HepG2 (cell line): ENCODE measurements around the gene GATD1. TPM values are rescaled to one million over a fixed set of nuclear protein-coding genes. Genes with fewer than 3 reads are reported as not detected.

Source experiments
- ELF3 ChIP-seq: IDR thresholded peaks from 2 replicates; pipeline ENCODE4 v1.6.1; 2016; ENCODE audit warnings: missing genetic modification reagents, missing compliant biosample characterization
- FOSL1 ChIP-seq: sonication (generic); formaldehyde crosslinking; IDR thresholded peaks from 2 replicates; pipeline ENCODE4 v1.9.0; 2021; ENCODE audit warnings: missing genetic modification reagents, borderline replicate concordance
- KLF9 ChIP-seq: IDR thresholded peaks from 2 replicates; pipeline ENCODE4 v1.6.1; 2016; ENCODE audit warnings: low read depth
- MED13 ChIP-seq: sonication (generic); formaldehyde crosslinking; IDR thresholded peaks from 2 replicates; pipeline ENCODE4 v1.5.0; 2020; ENCODE audit warnings: missing genetic modification reagents
- NCOA1 ChIP-seq: sonication (generic); formaldehyde crosslinking; IDR thresholded peaks from 2 replicates; pipeline ENCODE4 v1.9.0; 2021; ENCODE audit warnings: missing genetic modification reagents
- PHB2 ChIP-seq: fragments of 450-650 bp; IDR thresholded peaks from 2 replicates; pipeline ENCODE4 v1.6.1; 2018; ENCODE audit not compliant: partially characterized antibody
- PRMT3 ChIP-seq: sonication (generic); formaldehyde crosslinking; IDR thresholded peaks from 2 replicates; pipeline ENCODE4 v1.8.1; 2022; ENCODE audit warnings: low read depth, mild to moderate bottlenecking, moderate library complexity, missing genetic modification reagents, borderline replicate concordance
- RXRB ChIP-seq: IDR thresholded peaks from 2 replicates; pipeline ENCODE4 v1.6.1; 2016; ENCODE audit warnings: borderline replicate concordance, missing genetic modification reagents, missing compliant biosample characterization
- SALL1 ChIP-seq: sonication (generic); formaldehyde crosslinking; IDR thresholded peaks from 2 replicates; pipeline ENCODE4 v1.8.0; 2022; ENCODE audit warnings: mild to moderate bottlenecking, missing genetic modification reagents
- SRY ChIP-seq: sonication (generic); formaldehyde crosslinking; IDR thresholded peaks from 2 replicates; pipeline ENCODE4 v1.8.0; 2022; ENCODE audit warnings: mild to moderate bottlenecking, missing genetic modification reagents
- STAT5B ChIP-seq: sonication (generic); formaldehyde crosslinking; IDR thresholded peaks from 2 replicates; pipeline ENCODE4 v1.4.0; 2020; ENCODE audit warnings: missing genetic modification reagents
- ZKSCAN1 ChIP-seq: fragments of 150-350 bp; IDR thresholded peaks from 2 replicates; pipeline ENCODE4 v1.6.1; 2014; ENCODE audit warnings: low read length
- ZNF326 ChIP-seq: sonication (generic); formaldehyde crosslinking; IDR thresholded peaks from 2 replicates; pipeline ENCODE4 v1.4.0; 2020; ENCODE audit warnings: missing genetic modification reagents, borderline replicate concordance
- ZNF33B ChIP-seq: sonication (generic); formaldehyde crosslinking; IDR thresholded peaks from 2 replicates; pipeline ENCODE4 v1.5.1; 2020; ENCODE audit warnings: mild to moderate bottlenecking, missing genetic modification reagents
- ZNF530 ChIP-seq: sonication (generic); formaldehyde crosslinking; IDR thresholded peaks from 2 replicates; pipeline ENCODE4 v1.5.0; 2020; ENCODE audit warnings: low read depth, mild to moderate bottlenecking, missing genetic modification reagents
- ZNF543 ChIP-seq: sonication (generic); formaldehyde crosslinking; IDR thresholded peaks from 2 replicates; pipeline ENCODE4 v1.4.0; 2020; ENCODE audit warnings: mild to moderate bottlenecking, missing genetic modification reagents
- ZNF569 ChIP-seq: sonication (generic); formaldehyde crosslinking; IDR thresholded peaks from 2 replicates; pipeline ENCODE4 v1.5.0; 2020; ENCODE audit warnings: mild to moderate bottlenecking, missing genetic modification reagents, moderate library complexity, borderline replicate concordance
- ZNF724P ChIP-seq: sonication (generic); formaldehyde crosslinking; IDR thresholded peaks from 2 replicates; pipeline ENCODE4 v1.8.0; 2022; ENCODE audit warnings: missing genetic modification reagents, borderline replicate concordance
- ZNF772 ChIP-seq: sonication (generic); formaldehyde crosslinking; IDR thresholded peaks from 2 replicates; pipeline ENCODE4 v1.5.0; 2020; ENCODE audit warnings: mild to moderate bottlenecking, missing genetic modification reagents
- polyA plus RNA-seq, 8 experiments: library from polyadenylated mRNA; depleted of rRNA in 3 of 8; stranded (reverse) in 7 of 8; unstranded in 1 of 8; fragments of >200 nt; fragmentation: Illumina TruSeq in 4 of 8; extraction: Trizol in 4 of 8; gene quantifications; 2 replicates each; pipeline versions ENCODE4 v1.2.1 to v1.2.3, GENCODE V29; 2011 to 2016; ENCODE audit warnings: low read depth in 4 of 8, missing spikeins in 1 of 8, mixed read lengths in 1 of 8; ENCODE audit not compliant: insufficient read depth in 1 of 8
- total RNA-seq, 5 experiments: library from RNA; depleted of rRNA; stranded (reverse); fragments of >200 nt; fragmentation: Illumina TruSeq; extraction: Trizol; gene quantifications; 2 replicates each; pipeline ENCODE4 v1.2.3, GENCODE V29; 2016; ENCODE audit warnings: low read depth in 1 of 5
- TF ChIP-seq, protein P1 (sequence below): sonication (generic); formaldehyde crosslinking; IDR thresholded peaks from 2 replicates; pipeline ENCODE4 v1.4.0; 2020; ENCODE audit warnings: missing genetic modification reagents
- TF ChIP-seq, protein P2 (sequence below): sonication (generic); formaldehyde crosslinking; IDR thresholded peaks from 2 replicates; pipeline ENCODE4 v1.8.0; 2022; ENCODE audit warnings: low read depth, missing genetic modification reagents
- TF ChIP-seq, protein P3 (sequence below): IDR thresholded peaks from 2 replicates; pipeline ENCODE4 v1.6.1; 2016; ENCODE audit warnings: low read depth, control low read depth
- TF ChIP-seq, protein P4 (sequence below): sonication (generic); formaldehyde crosslinking; IDR thresholded peaks from 2 replicates; pipeline ENCODE4 v1.8.0; 2022; ENCODE audit warnings: mild to moderate bottlenecking, missing genetic modification reagents

The GATD1 gene
- total and polyA plus RNA-seq, 2 of the 13 experiments (the other 11 are each of a cell fraction or from before 2014, with no cell fraction given): 31.3 to 60.5 TPM

DNA sequence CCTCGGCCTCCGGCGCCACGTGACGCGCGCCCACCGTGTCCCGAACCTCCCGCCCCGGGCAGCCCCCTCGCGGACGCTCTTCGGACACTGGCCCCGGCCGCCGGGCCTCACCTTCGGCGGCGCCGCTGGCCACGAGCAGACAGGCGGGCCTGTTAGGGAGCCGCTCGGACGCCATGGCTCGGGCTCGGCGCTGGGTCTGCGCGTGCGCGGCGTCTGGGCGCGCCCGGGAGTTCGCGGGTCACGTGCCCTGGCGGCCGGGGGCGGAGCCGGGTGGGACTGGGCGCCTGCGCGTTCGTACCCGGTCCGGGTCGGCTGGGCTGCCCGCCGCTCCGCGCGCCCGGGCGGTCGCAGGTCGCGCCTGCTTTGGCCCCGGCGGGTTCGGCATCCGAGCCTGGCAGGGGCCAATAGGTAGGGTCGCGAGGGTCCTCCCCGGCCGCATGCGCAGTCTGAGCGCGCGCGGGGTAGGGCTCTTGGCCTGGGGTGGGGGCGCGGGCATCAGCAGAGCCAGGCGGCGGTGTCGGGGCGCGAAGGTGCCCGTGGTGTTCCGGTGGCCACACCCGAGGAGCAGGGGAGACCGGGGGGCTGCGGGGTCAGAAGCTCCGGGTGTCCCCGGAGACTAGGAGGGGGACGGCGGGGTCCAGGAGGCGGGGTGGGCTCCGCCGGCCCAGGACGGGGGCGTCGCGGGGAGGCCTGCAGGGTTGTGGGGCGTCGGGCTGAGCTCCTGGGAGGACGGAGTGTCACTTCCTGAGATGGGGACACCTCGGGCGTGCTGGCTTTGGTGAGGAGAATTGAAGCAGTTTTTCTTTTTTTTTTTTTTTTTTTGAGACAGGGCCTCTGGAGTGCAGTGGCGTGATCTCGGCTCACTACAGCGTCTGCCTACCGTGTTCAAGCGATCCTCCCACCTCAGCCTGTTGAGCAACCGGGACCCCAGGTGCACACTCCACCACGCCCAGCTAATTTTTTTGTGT is at the start of gene GATD1 (continued):
- TF ChIP-seq ZNF569 (CRISPR knock-in tag): no peak
- no peak; the same call in 1 of the 2 replicates for TF ChIP-seq PRMT3 (CRISPR knock-in tag)
- peak; percentile 71; the same call in 1 of the 2 replicates for TF ChIP-seq ZNF724P (CRISPR knock-in tag)
- no peak for TF ChIP-seq RXRB (CRISPR knock-in tag)
- TF ChIP-seq FOSL1 (CRISPR knock-in tag): no peak
- peak; percentile 55; the same call in 1 of the 2 replicates for TF ChIP-seq ZNF33B
- TF ChIP-seq ELF3 (CRISPR knock-in tag): no peak
- TF ChIP-seq, protein P1, sequence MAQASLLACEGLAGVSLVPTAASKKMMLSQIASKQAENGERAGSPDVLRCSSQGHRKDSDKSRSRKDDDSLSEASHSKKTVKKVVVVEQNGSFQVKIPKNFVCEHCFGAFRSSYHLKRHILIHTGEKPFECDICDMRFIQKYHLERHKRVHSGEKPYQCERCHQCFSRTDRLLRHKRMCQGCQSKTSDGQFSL (CRISPR knock-in tag): no peak
- no peak for TF ChIP-seq ZNF326 (CRISPR knock-in tag)
- no peak for TF ChIP-seq KLF9 (CRISPR knock-in tag)
- TF ChIP-seq PHB2: no peak
- TF ChIP-seq NCOA1 (CRISPR knock-in tag): no peak
- TF ChIP-seq SALL1 (CRISPR knock-in tag): peak; percentile 26; the same call in 1 of the 2 replicates
- peak; percentile 56; the same call in 1 of the 2 replicates for TF ChIP-seq ZNF772 (CRISPR knock-in tag)
- TF ChIP-seq ZNF530: no peak
- no peak for TF ChIP-seq MED13 (CRISPR knock-in tag)
- TF ChIP-seq, protein P2, sequence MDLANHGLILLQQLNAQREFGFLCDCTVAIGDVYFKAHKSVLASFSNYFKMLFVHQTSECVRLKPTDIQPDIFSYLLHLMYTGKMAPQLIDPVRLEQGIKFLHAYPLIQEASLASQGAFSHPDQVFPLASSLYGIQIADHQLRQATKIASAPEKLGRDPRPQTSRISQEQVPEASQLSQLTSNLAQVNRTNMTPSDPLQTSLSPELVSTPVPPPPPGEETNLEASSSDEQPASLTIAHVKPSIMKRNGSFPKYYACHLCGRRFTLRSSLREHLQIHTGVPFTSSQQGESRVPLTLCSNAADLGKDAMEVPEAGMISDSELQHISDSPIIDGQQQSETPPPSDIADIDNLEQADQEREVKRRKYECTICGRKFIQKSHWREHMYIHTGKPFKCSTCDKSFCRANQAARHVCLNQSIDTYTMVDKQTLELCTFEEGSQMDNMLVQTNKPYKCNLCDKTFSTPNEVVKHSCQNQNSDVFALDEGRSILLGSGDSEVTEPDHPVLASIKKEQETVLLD (CRISPR knock-in tag): no peak
- peak; percentile 75; the same call in 1 of the 2 replicates for TF ChIP-seq SRY (CRISPR knock-in tag)
- TF ChIP-seq ZNF543: no peak
- no peak for TF ChIP-seq STAT5B (CRISPR knock-in tag)
- TF ChIP-seq, protein P3, sequence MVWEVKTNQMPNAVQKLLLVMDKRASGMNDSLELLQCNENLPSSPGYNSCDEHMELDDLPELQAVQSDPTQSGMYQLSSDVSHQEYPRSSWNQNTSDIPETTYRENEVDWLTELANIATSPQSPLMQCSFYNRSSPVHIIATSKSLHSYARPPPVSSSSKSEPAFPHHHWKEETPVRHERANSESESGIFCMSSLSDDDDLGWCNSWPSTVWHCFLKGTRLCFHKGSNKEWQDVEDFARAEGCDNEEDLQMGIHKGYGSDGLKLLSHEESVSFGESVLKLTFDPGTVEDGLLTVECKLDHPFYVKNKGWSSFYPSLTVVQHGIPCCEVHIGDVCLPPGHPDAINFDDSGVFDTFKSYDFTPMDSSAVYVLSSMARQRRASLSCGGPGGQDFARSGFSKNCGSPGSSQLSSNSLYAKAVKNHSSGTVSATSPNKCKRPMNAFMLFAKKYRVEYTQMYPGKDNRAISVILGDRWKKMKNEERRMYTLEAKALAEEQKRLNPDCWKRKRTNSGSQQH: no peak
- TF ChIP-seq, protein P4, sequence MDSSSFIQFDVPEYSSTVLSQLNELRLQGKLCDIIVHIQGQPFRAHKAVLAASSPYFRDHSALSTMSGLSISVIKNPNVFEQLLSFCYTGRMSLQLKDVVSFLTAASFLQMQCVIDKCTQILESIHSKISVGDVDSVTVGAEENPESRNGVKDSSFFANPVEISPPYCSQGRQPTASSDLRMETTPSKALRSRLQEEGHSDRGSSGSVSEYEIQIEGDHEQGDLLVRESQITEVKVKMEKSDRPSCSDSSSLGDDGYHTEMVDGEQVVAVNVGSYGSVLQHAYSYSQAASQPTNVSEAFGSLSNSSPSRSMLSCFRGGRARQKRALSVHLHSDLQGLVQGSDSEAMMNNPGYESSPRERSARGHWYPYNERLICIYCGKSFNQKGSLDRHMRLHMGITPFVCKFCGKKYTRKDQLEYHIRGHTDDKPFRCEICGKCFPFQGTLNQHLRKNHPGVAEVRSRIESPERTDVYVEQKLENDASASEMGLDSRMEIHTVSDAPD (CRISPR knock-in tag): no peak
- TF ChIP-seq ZKSCAN1: no peak
